ENCODE measurements around the gene TRAPPC1.

TRAPPC1 gene

DNA sequence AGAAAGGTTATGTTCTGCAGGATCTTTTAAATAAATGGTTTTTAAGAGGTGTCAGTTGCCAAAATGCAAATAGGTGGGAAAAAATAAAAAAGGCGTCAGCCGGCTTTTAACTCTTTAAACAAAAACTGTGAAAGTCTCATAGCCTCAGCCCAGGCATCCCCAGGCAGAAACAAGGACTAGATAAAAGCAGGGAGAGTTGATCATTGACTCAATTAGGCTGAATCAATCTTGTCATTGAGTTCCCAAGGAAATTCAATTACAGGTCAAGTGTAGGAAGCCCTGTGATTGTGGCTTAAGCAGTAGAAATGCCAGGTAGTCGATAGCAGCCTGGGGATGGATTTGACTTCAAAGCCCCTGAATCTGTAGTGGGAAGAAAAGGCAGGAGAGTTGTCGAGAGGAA is 39.9 kb upstream of the TRAPPC1 start:
- ChIA-PET POLR2A (no interaction called here), CTCF (interaction anchor here (0.6 to 3.0 kb wide), 9 partner anchors 9 to 89 kb away, joined by 3 to 12 read pairs (median 4); no protein-coding TSS in a partner anchor)
- no peak for TF ChIP-seq CTCF (IDR thresholded peaks at IDR 0.05; ENCODE audit: insufficient read depth, low read length, missing control alignments)
- DNase-seq (ENCODE audit: low read depth, low spot score): no peak
- H3K4me3 ChIP-seq (ENCODE audit: low read depth, low read length): no peak overlapping the region

GRCh38 chr17:7969433-7969832 is 37.7 kb upstream of the TRAPPC1 start:
- CTCF ChIA-PET: interaction anchor here (1.8 kb wide), 1 partner anchor 37 kb away, joined by 7 read pairs; the partner anchor contains the start of gene CNTROB
- no peak for DNase-seq (ENCODE audit: low read depth, low spot score)
- no peak for TF ChIP-seq CTCF (IDR thresholded peaks at IDR 0.05; ENCODE audit: insufficient read depth, low read length, missing control alignments)
- POLR2A ChIA-PET: no interaction called here
- no peak overlapping the region for H3K4me3 ChIP-seq (ENCODE audit: low read depth, low read length)

DNA sequence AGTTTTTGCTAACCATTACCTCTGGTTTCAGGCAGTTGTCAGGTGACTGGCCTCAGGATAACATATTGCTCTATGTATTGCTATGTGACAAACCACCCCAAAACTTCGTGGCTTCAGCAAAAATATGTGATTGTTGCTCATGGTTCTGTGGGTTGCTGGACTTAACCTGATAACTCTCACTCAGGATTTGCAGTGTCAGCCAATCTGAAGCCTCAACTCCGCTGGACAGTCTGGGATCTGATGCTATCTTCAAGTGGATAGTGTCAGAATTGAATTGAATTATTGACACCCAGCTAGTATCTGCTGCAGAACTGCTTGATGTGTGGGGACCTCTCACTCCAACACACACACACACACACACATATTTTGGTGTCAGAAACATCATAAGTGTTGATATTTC is 36.0 kb upstream of the TRAPPC1 start:
- TF ChIP-seq CTCF (IDR thresholded peaks at IDR 0.05; ENCODE audit: insufficient read depth, low read length, missing control alignments): no peak
- POLR2A ChIA-PET: no interaction called here
- H3K4me3 ChIP-seq (ENCODE audit: low read depth, low read length): no peak overlapping the region
- DNase-seq (ENCODE audit: low read depth, low spot score): no peak
- CTCF ChIA-PET: interaction anchor here (1.2 to 5.3 kb wide), 3 partner anchors 20 to 35 kb away, joined by 3 to 33 read pairs (median 7); partner anchors contain the start of gene CNTROB

GRCh38 chr17:7961421-7961820 is 29.7 kb upstream of the TRAPPC1 start:
- TF ChIP-seq CTCF (IDR thresholded peaks at IDR 0.05; ENCODE audit: insufficient read depth, low read length, missing control alignments): no peak
- ChIA-PET POLR2A (no interaction called here), CTCF (interaction anchor here (1.0 kb wide), 1 partner anchor 19 kb away, joined by 3 read pairs; no protein-coding TSS in a partner anchor)
- DNase-seq (ENCODE audit: low read depth, low spot score): no peak
- no peak overlapping the region for H3K4me3 ChIP-seq (ENCODE audit: low read depth, low read length)

- ChIA-PET CTCF (interaction anchor here (0.9 to 1.3 kb wide), 2 partner anchors 11 to 46 kb away, joined by 3 read pairs; no protein-coding TSS in a partner anchor), POLR2A (no interaction called here)
- H3K4me3 ChIP-seq (ENCODE audit: low read depth, low read length): no peak overlapping the region
- no peak for DNase-seq (ENCODE audit: low read depth, low spot score)
- TF ChIP-seq CTCF (IDR thresholded peaks at IDR 0.05; ENCODE audit: insufficient read depth, low read length, missing control alignments): no peak
Measured at GRCh38 chr17:7959503-7960253, 27.9 kb upstream of the TRAPPC1 start.

DNA sequence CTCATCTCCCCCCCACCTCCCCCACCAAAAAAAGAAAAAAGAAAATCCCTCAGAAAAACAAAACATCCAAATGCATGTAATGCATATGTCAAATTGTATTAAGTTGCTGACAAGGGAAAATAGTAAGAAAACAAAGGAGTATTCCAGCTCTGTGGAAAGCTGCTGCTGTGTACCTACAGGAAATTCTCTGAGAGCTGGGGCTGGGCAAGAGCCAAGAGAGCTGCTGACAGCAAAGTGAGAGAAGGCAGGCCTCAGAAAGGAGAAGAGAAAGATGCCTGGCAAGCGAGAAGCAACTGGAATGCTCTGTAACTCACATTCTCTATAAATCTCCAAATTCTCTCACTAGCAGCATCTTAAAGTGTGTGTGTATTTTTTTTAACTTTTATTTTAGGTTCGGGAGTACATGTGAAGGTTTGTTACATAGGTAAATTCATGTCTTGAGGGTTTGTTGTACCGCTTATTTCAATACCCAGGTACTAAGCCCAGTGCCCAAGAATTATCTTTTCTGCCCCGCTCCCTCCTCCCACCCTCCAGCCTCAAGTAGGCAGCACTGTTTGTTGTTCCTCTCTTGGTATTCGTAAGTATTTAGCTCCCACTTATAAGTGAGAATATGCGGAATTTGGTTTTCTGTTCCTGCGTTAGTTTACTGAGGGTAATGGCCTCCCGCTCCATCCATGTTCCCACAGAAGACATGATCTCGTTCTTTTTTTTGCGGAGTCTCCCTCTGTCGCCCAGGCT is 24.7 kb upstream of the TRAPPC1 start:
- DNase-seq (ENCODE audit: low read depth, low spot score): no peak
- TF ChIP-seq CTCF (IDR thresholded peaks at IDR 0.05; ENCODE audit: insufficient read depth, low read length, missing control alignments): no peak
- ChIA-PET CTCF (interaction anchor here (0.7 to 2.0 kb wide), 10 partner anchors 9 to 101 kb away, joined by 3 to 12 read pairs (median 4); no protein-coding TSS in a partner anchor), POLR2A (no interaction called here)
- no peak overlapping the region for H3K4me3 ChIP-seq (ENCODE audit: low read depth, low read length)
